SW 1271 (cell line): Measurements from ENCODE around the gene ACYP1.
"Not testable (repeated sequence)": the region's sequence is repeated elsewhere in the genome, so short reads cannot be mapped to it uniquely, and the experiment has no call there.

Experiments used
- DNase-seq, 2 experiments: peaks; one replicate each; lab custom pipeline; 2025; lab: John Stamatoyannopoulos, UW

ACYP1 gene

DNA sequence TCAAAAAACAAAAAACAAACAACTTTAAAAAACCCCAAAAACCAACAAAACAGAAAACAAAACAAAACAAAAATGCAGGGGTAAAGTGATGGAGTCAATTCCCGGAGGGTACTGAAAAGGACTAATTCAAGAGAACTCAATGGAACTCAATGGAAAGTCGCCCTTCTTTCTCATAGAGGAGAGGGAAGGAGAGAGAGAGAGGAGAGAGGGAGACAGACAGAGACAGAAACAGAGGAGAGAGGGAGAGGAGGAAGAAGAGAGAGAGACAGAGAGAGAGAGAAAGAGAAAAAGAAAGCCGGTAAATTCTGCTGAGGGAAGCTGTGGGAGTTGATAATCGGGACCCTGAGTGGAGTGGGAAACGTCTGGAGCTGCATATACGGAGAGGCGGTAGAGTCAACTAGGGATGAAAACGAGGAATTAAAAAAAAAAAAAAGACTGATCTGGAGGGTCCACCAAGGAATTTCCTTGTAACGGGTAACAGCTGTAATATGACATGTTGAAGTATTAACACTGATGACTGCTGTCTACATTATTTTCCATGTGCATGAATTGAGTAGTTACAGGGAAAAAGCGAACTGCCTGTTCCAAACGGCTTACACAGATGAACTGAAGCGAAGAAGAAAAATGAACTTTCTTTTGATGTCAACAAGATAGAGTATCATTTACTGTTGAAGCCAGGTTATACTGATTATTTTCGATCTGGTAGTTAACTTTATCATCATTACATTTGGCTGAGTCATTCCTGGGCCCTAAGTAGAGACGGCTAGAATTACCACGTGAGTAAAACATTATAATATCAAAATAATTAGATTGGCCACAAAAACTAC is 4.7 kb upstream of the ACYP1 start:
- DNase-seq: peak in 1 of 2 experiments; percentile 78

- DNase-seq: not testable (repeated sequence)
Observed at GRCh38 chr14:75067765-75068164, 3.9 kb upstream of the ACYP1 start.

- DNase-seq: no peak
Observed at GRCh38 chr14:75067212-75067611, 3.4 kb upstream of the ACYP1 start.

DNA sequence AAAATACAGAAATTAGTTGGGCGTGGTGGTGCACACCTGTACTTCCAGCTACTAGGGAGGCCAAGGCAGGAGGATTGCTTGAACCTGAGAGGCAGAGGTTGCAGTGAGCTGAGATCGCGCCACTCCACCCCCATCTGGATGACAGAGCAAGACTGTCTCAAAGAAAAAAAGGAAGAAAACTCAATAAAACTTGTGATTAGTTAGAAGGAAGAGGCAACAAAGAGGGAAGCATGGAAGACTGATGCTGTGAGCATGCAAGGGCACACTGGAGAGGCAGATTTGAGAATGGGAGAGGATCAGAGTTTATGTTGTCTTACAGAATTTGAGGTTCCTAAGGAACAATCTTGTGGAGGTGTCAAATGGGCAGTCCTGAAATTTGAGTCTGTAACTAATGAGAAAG is 2.9 kb upstream of the ACYP1 start:
- DNase-seq: no peak

GRCh38 chr14:75064205-75064567 is 362 bp upstream of the ACYP1 start:
- DNase-seq: no peak

DNA sequence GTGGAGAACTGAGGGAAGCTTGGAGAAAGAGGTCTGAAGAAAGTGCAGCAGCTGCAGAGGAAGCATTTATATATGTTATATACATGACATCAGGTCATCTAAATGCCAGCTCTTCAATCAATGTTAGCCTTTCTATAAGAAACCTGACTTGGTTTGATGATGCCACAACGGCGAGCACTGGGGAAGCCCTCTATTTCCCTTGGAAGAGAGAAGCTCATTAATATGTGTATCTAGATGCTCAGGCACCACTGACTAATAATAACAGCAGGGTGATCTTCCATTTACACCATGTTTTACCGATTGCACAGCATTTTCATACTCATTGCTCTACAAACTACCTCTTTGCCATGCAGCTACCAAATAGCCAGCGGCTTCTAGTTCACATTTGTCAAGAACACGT is 811 bp downstream of the ACYP1 start:
- DNase-seq: peak in 1 of 2 experiments; percentile 28

DNA sequence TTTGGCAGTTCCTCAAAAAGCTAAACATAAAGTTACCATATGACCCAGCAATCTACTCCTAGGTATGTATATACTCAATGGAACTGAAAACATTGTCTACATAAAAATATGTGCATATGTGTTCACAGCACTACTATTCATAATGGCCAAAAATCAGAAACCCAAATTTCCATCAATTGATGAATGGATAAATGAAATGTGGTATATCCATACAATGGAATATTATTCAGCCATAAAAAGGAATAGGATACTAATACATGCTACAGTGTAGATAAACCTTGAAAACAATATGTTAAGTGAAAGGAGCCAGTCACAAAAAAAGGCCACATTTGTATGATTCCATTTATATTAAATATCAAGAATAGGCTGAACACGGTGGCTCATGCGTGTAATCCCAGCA is 3.4 kb downstream of the ACYP1 start:
- DNase-seq: no peak

DNA sequence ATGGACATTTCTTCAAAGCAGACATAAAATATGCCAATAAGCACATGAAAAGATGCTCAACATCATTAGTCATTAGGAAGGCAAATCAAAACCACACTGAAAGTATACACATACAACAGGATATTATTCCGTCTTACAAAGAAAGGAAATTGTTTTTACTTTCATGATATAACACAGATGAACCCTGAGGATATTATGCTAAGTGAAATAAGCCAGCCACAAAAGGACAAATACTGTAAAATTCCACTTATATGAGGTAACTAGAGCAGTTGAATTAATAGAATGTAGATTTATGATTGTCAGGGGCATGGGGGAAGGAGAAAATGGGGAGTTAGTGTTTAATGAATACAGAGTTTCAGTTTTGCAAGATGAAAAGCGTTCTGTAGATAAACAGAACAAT is 4.2 kb downstream of the ACYP1 start:
- DNase-seq: no peak

DNA sequence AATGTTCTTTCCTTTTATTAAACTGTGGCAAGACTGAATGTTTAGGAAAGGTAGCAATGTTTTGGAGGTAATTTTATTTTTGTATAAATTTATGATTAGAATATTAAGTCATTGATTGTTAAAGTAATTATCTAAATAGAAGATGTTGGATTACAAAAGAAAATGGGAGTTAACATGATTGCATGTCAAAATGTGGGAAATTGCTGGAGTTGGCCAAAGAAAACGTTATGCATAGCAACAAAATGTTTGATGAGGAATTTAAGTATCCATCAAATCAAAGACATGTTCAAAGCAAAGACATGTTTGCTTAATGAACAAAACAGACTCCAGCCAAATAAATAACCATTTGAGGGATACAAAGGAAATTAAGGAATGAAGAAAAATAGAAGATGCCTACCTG is 9.4 kb downstream of the ACYP1 start:
- DNase-seq: no peak

GRCh38 chr14:75053396-75054291 is 10.2 kb downstream of the ACYP1 start:
- no peak for DNase-seq

GRCh38 chr14:75051556-75051899 is 12.3 kb downstream of the ACYP1 start:
- no peak for DNase-seq

DNA sequence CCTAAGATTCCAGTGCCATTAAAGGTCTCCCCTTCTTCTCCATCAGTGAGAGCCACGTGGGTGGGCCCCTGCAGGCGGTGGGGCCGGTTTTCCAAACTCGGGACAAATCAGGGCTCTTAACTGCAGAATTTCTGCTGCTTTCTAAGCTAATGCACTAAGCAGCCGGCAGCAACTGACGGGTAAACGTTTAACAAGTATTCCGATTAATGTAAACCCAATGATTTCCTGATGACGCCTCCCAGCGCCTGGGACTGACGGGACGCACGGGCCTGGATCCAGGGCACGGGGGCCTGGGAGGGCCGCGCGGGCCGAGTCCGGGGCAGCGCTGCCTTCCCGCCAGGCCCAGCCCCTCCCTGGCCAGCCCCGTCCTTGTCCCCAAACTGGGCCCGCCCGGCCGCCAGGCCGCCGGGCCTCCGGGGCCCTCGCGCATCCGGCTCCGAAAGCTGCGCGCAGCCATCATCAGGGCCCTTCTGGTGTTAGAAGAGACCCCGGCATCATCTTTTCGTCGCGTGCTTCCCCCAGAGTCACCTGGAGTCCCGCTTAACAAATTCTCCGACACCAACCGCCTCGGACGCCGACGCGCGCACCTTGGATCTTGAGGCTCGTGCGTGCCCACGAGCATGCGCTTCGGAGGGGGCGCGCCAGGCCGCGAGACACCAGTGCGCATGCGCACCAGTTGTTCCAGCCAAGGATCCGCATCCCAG is 12.8 kb downstream of the ACYP1 start, which contains the start of gene MLH3:
Gene MLH3 (minus strand): TSS at position 616 of the 704 bp plus-strand sequence. CDS start 1,812 bp downstream, outside the sequence.
- peak; percentile 60 to 84 for DNase-seq

DNA sequence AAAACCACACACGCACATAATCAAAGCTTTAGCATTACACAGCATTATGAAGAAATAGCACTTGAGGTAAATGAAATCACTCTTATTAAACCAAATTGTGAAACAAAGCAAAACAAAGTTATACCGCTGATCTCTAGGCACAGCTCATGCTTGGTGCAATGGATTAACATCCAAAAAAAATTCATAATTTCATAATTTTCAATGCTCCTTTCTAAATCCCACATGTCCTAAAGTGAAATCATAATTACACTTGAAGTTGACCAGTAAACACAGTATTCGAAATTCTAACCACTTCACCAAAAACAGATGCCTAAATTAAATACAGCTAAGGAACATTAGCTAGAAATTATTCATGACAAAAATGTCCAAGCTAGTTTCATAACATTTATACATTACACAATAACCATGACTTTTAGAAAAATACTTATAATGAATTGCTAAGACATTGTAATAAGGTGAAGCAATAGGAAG is 14.1 kb downstream of the ACYP1 start:
- no peak for DNase-seq

DNA sequence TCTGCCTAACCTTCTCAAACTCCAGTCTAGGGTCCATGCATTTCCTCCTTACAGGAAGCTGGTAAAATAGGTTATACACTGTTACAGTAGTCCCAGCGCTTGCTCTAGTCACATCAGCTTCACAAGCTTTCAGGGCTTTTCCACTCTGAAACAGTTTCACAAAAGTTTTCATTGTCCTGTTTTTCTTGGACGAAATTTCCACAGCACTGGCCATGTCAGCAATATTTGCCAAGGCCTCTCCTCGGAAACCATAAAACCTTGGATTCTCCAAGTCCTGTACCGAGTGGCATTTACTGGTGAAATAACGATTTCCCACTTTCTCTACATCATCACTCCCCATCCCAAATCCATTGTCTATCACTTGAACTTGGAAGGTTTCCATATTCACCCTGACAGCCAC is 14.7 kb downstream of the ACYP1 start:
- no peak for DNase-seq

- no peak for DNase-seq
Observed at GRCh38 chr14:75048101-75048500, 15.7 kb downstream of the ACYP1 start.

DNA sequence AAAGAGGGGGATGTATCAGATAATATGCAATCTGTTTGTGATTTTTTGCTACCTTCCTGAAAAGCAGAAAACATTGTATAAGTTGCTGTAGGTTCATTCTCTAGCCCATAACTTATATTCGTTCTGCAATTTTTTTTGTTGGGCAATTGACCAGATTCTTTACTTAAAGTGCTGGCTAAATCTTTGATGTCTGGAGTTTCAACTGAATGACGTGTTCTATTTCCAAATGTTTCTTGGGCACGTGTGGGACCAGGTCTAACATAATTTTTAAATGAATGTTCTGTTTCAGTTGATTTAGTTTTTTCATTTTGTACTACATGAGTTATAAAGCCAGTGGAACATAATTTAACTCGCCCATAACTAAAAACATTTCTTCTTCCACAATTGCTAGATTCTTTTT is 16.3 kb downstream of the ACYP1 start:
- no peak for DNase-seq

- DNase-seq: no peak
Observed at GRCh38 chr14:75046899-75047298, 16.9 kb downstream of the ACYP1 start.

DNA sequence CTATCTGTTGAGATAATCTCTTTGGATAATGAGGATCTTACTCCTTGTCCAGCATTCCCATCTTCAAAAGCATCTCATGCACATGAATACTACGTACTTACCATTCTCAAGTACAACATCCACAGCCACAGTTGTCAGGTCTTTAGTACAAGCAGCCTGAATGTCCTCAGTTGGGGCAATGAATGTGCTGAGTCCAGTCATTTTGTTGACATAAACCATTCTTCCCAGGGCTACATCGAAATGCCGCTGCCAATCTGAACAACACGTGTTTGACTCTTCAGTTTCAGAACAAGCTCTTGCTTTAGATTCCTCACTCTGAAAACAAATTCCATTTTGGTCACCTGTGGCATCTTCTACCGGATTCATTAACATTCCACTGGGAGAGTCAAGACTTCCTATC is 17.5 kb downstream of the ACYP1 start:
- no peak for DNase-seq

DNA sequence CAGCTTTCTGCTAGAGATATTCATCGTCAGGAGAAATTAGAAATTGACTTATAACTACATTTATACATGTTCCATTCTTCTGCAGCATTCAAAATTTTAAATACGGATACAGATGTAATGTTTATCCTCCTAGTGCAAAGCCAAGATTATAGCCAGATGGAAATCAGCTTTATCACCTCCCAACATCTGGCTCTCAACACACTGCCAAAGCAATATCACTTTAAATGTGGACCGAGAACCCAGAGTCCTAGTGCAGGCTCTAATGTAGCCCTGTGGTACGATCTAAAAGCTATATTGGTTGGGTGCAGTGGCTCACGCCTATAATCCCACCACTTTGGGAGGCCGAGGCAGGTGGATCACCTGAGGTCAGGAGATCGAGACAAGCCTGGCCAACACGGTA is 19.1 kb downstream of the ACYP1 start:
- DNase-seq: no peak

DNA sequence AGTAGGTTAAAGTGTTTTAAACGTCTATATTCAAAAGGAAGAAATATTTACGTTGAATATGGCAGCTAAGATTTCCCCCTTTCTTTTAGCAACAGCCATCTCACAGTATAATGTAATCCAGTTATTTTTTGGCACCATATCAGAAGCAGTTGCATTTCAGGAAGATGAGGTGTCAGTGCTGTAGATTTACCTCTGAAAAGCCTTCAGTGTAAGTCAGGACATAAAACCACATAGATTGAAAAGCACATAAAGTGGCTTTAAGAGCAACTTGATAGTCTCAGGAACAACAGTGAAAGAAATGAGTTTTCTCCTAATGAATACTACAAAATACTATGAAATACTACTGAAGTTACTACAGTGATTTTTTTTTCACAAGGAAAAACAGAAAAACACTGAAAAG is 19.5 kb downstream of the ACYP1 start:
- peak in 1 of 2 experiments; percentile 45 for DNase-seq

GRCh38 chr14:75042035-75042434 is 21.8 kb downstream of the ACYP1 start:
- DNase-seq: no peak

- peak in 1 of 2 experiments; percentile 44 for DNase-seq
Observed at GRCh38 chr14:75041613-75042012, 22.2 kb downstream of the ACYP1 start.
